Heart right ventricle (tissue), 16 donors: ENCODE data around the gene CHST14. TPM values are rescaled to one million over a fixed set of nuclear protein-coding genes. Genes with fewer than 3 reads are reported as not detected.

Source experiments
- ATAC-seq, 8 donors: fragments of 200-7000 bp; cut with Tn5 transposase; one replicate each; pipeline ENCODE4 v1.9.1; 2020; ENCODE audit warnings: mild to moderate bottlenecking in 8 of 8, moderate library complexity in 8 of 8, moderate number of reproducible peaks in 1 of 8
- DNase-seq, 2 donors: peaks; one replicate each; pipeline ENCODE4 v3.0.0-alpha.2; 2020
- H3K27ac ChIP-seq, 10 donors: fragments of 200-600 bp; sonication (generic) in 2 of 10; one replicate each; pipeline versions ENCODE4 v1.5.0 to v1.8.0; 2020 to 2022; ENCODE audit warnings: mild to moderate bottlenecking in 3 of 10
- H3K27me3 ChIP-seq, 7 donors: fragments of 200-600 bp; one replicate each; pipeline ENCODE4 v1.8.0; 2021 to 2022; ENCODE audit warnings: mild to moderate bottlenecking in 2 of 7
- H3K36me3 ChIP-seq, 9 donors: fragments of 200-600 bp; sonication (generic) in 1 of 9; one replicate each; pipeline versions ENCODE4 v1.5.0 to v1.8.0; 2020 to 2022; ENCODE audit warnings: mild to moderate bottlenecking in 2 of 9
- H3K4me1 ChIP-seq, 9 donors: fragments of 200-600 bp; sonication (generic) in 1 of 9; one replicate each; pipeline versions ENCODE4 v1.5.0 to v1.8.0; 2020 to 2022; ENCODE audit warnings: mild to moderate bottlenecking in 4 of 9
- H3K4me3 ChIP-seq, 10 donors: fragments of 200-600 bp; sonication (generic) in 2 of 10; one replicate each; pipeline versions ENCODE4 v1.5.0 to v1.8.0; 2020 to 2022; ENCODE audit warnings: mild to moderate bottlenecking in 7 of 10, moderate library complexity in 2 of 10
- H3K9me3 ChIP-seq, 11 donors: fragments of 200-600 bp in 10 of 11; sonication (generic) in 2 of 11; one replicate each; pipeline versions ENCODE4 v1.5.0 to v1.8.0; 2013 to 2022; ENCODE audit warnings: mild to moderate bottlenecking in 2 of 11, control low read depth in 1 of 11, moderate library complexity in 1 of 11
- WGBS, 2 donors: extraction: QIAGEN DNeasy Blood & Tissue Kit; methylation state at CpG; one replicate each; pipeline ENCODE4 v1.1.7; 2013; ENCODE audit warnings: inconsistent platforms in 1 of 2; 5-methylcytosine and 5-hydroxymethylcytosine counted together
- intact Hi-C, 10 donors: fragments of 100-400 bp; cut with DNase I; formaldehyde crosslinking; loops; one replicate each; pipeline versions ENCODE4 v1.11.1 to v1.14.2; 2022
- polyA plus RNA-seq, 2 donors: library from polyadenylated mRNA; stranded (reverse); fragments of 200-250 nt; gene quantifications; one replicate each; pipeline ENCODE4 v1.2.3, GENCODE V29; 2013
- total RNA-seq, 10 donors: library from RNA; stranded (reverse); fragmentation: NEBNext Ultra II Directional in 3 of 10; extraction: Animal tissue kit (Norgen Biotek cat#: 25700) in 3 of 10; gene quantifications; one replicate each; pipeline versions ENCODE4 v1.2.1 to v1.2.4, GENCODE V29; 2021 to 2023
- TF ChIP-seq, protein P1 (sequence below), 9 donors: fragments of 200-600 bp; sonication (generic) in 2 of 9; IDR thresholded peaks; one replicate each; pipeline versions ENCODE4 v1.5.0 to v1.8.0; 2021 to 2022; ENCODE audit warnings: antibody characterized with exemption in 9 of 9, mild to moderate bottlenecking in 5 of 9, moderate library complexity in 1 of 9
- donor health status: Arrhythmogenic right ventricular cardiomyopathy.
- donor health status: ischemic (EF 13 %, LVEDD 7.1; RV severe dilation, severe dysfunction).
- donor health status: healthy with polysubstance abuse.
- donor health status: DM: no; HTN: yes; CAD: no.
- donor health status: DM: no; HTN: no; CAD: no.
- donor health status: ischemic (EF 25% LVEDD 6.9; RV normal size, moderate dysfunction).
- donor health status: ischemic (EF 25% LVEDD 5.7; RV mildly dilated, moderate dysfunction).
- donor health status: healthy.
- donor health status: DM: yes; HTN: yes; CAD: no.
- donor health status: Ischemic cardiomyopathy.
- donor health status: ischemic (EF 35%, LVEDD 5.7; RV mildly dilated, moderate dysfunction).
- donor health status: nonischemic (EF 11% LVEDD 7.7; RV severe dilation, severe dysfunction).
- donor health status: DM: yes; HTN: yes; CAD: no.
- donor health status: PGD.
- donor health status: ischemic (EF 29% LVEDD 5.4; RV normal size, mild dysfunction).
- donor health status: nonischemic (EF 23%, LVEDD 6.1; RV moderate dilation, normal function).

Gene CHST14
- total and polyA plus RNA-seq, 12 donors, result 5.3 to 11.5 (median 8.9) TPM

DNA sequence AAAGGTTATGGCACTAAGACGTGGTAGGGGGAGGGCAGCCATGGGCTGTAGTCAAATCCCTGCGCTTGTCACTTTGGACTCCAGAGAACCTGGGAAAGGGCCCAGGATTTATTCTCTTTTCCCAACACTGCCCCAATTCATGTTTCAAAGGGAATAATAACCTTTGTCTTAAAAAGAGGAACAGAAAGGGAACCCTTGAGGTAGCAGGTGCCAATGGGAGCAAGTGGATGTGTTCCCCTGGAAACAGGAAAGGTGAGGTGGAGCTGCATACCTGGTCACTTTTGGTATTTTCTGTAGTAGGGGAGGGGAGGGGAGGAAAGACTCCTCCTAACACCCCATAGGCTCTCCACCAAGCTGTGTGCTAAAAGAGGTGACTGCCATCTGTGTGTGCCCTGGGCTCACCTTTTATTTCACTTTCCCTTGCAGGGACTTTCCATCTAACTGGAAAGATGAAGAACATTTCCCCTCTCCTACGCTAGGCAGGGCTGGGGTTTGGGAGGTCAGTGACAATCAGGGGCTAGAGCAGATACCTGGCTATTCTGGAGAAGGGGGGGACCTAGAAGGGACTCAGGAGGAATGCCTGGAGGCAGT, 6.1 kb upstream of the CHST14 start:
- no peak overlapping the region for H3K27ac ChIP-seq
- no peak overlapping the region for H3K4me3 ChIP-seq
- H3K36me3 ChIP-seq, result peaks cover 0 to 82% (median 29%) of the 10 kb centered on the region in 9 donors
- H3K9me3 ChIP-seq, result no peaks in the 10 kb centered on the region
- TF ChIP-seq, protein P1, sequence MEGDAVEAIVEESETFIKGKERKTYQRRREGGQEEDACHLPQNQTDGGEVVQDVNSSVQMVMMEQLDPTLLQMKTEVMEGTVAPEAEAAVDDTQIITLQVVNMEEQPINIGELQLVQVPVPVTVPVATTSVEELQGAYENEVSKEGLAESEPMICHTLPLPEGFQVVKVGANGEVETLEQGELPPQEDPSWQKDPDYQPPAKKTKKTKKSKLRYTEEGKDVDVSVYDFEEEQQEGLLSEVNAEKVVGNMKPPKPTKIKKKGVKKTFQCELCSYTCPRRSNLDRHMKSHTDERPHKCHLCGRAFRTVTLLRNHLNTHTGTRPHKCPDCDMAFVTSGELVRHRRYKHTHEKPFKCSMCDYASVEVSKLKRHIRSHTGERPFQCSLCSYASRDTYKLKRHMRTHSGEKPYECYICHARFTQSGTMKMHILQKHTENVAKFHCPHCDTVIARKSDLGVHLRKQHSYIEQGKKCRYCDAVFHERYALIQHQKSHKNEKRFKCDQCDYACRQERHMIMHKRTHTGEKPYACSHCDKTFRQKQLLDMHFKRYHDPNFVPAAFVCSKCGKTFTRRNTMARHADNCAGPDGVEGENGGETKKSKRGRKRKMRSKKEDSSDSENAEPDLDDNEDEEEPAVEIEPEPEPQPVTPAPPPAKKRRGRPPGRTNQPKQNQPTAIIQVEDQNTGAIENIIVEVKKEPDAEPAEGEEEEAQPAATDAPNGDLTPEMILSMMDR (IDR thresholded peaks at IDR 0.05), result no peak
- DNase-seq (no peak), ATAC-seq (no peak)
- peaks cover 0 to 3% (median 0%) of the 10 kb centered on the region in 9 donors for H3K4me1 ChIP-seq
- intact Hi-C loops, result loop anchor here in 1 of 10 donors (10.0 kb wide), 1 partner anchor 100 kb away; the partner anchor contains the start of genes CCDC32 and RPUSD2
- H3K27me3 ChIP-seq, result no peaks in the 10 kb centered on the region
- 96% methylated on average over 3 of the region's 3 CpGs for WGBS, 2 donors

DNA sequence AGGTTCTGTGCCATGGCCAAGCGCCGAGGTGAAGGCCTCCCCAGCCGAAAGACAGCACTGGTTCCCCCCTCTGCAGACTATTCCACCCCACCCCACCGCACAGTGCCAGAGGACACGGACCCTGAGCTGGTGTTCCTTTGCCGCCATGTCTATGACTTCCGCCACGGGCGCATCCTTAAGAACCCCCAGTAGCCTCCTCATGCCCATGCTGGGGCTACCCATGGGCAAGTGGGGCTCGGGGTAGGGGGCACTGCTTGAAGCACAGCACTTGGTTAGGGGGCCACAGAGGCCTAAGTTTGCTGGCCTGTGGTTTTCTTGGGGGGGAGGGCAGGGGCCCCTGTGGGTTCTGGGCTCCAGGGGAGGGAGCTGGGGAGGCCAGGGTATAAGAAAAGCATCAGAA, 4.8 kb upstream of the CHST14 start:
- no peak for ATAC-seq
- Histone ChIP-seq H3K27me3 (no peaks in the 10 kb centered on the region), H3K4me1 (peaks cover 0 to 12% (median 7%) of the 10 kb centered on the region in 9 donors), H3K9me3 (no peaks in the 10 kb centered on the region), H3K36me3 (peaks cover 0 to 71% (median 29%) of the 10 kb centered on the region in 9 donors), H3K4me3 (no peak overlapping the region), H3K27ac (no peak overlapping the region)
- DNase-seq, result no peak
- intact Hi-C loops, result loop anchor here in 1 of 10 donors (10.0 kb wide), 1 partner anchor 99 kb away; the partner anchor contains the start of genes CCDC32 and RPUSD2
- WGBS, 2 donors, result 96 to 98% methylated on average over 10 of the region's 10 CpGs
- TF ChIP-seq, protein P1 (IDR thresholded peaks at IDR 0.05), result no peak

DNA sequence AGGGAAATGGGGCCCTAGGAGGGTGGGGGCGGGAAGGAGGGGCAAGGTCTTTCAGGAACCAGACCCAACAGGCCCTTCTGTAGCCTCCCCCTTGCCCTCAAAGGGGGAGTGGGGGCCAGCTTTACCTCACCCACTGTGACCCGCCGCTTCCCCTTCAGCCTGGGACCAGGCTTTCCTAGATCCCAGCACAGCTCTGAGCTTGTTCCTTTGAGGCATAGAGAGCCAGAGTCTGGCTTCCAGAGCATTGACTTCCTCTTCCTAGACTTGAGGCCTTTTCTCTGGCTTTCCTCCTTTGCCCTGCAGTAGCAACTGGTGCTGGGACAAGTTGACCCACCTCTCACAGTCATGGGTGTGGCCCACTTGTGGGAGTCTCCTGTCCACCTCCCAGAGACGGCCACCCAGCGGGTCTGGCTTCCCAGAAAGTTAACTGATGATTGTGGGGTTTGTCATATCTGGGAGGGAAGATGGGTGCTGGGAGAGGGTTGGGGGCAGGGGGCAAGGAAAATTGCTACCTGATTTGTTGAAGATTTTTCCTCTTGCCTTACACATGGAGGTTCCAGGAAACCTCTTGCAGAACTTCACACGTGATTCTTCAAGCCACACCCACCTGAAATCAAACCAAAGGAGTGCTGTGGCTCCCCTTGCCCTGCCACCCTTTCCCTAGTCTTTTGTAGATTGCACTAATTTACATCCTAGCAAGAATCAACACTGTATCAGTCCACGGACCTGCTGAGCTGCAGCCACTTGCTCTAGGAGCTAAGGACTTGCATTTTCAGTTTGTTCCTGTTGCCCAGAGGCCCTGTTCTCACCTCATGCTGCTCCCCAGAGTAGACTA, 4.1 kb upstream of the CHST14 start:
- Histone ChIP-seq H3K36me3 (peaks cover 0 to 64% (median 29%) of the 10 kb centered on the region in 9 donors), H3K4me3 (no peak overlapping the region), H3K4me1 (peaks cover under 1 to 16% (median 11%) of the 10 kb centered on the region in 9 donors), H3K27me3 (no peaks in the 10 kb centered on the region), H3K27ac (no peak overlapping the region), H3K9me3 (no peaks in the 10 kb centered on the region)
- TF ChIP-seq, protein P1 (IDR thresholded peaks at IDR 0.05), result no peak
- DNase-seq (no peak), ATAC-seq (no peak)
- intact Hi-C loops, result loop anchor here in 1 of 10 donors (10.0 kb wide), 1 partner anchor 98 kb away; the partner anchor contains the start of genes CCDC32 and RPUSD2
- 84 to 86% methylated on average over 7 of the region's 7 CpGs for WGBS, 2 donors

DNA sequence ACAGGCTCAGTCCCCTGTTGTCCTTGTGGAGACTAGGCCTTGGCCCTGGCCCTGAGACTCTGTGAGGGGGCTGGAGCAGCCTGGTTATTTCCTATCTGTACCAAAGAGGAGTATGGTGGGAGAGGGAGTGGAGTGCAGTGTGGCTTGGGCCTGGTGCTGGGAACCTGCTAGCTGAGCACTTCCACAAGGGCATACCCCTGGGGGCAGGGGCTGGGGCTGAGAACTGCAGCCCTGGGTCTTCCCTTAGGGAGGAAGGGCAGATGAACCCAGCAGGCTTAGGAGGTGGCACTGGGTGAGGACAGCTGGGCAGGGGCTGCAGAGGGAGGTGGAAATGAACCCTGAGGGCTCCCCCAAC, 3.5 kb upstream of the CHST14 start:
- TF ChIP-seq, protein P1 (IDR thresholded peaks at IDR 0.05), result no peak
- peaks cover 0 to 58% (median 23%) of the 10 kb centered on the region in 9 donors for H3K36me3 ChIP-seq
- H3K27me3 ChIP-seq, result no peaks in the 10 kb centered on the region
- no peak for DNase-seq
- H3K27ac ChIP-seq, result no peak overlapping the region
- ATAC-seq, result no peak
- no peaks in the 10 kb centered on the region for H3K9me3 ChIP-seq
- H3K4me1 ChIP-seq, result peaks cover 6 to 22% (median 17%) of the 10 kb centered on the region in 9 donors
- no peak overlapping the region for H3K4me3 ChIP-seq
- intact Hi-C loops, result loop anchor here in 1 of 10 donors (10.0 kb wide), 1 partner anchor 98 kb away; the partner anchor contains the start of genes CCDC32 and RPUSD2
